Astrocyte (in vitro differentiated cells and primary cell): ENCODE data around the gene HSD17B13.

Experiments used
- CTCF ChIP-seq: IDR thresholded peaks from 2 replicates; pipeline ENCODE4 v1.5.1; 2011; ENCODE audit warnings: low read depth, mild to moderate bottlenecking, inconsistent platforms, low read length, moderate library complexity; ENCODE audit not compliant: insufficient read depth
- EZH2 ChIP-seq: IDR thresholded peaks from 2 replicates; pipeline ENCODE4 v1.6.1; 2012; ENCODE audit warnings: mild to moderate bottlenecking, low read length, inconsistent platforms; ENCODE audit not compliant: insufficient read depth

- no peak for TF ChIP-seq CTCF
- no peak for TF ChIP-seq EZH2
These were observed 48.4 kb downstream of the HSD17B13 start for GRCh38 chr4:87274327-87274726.
